Measurements from ENCODE around the gene SH3D21. TPM values are rescaled to one million over a fixed set of nuclear protein-coding genes. Genes with fewer than 3 reads are reported as not detected.

Gene SH3D21
- total RNA-seq, 1 experiment from 2014 or later, result 18.3 TPM

DNA sequence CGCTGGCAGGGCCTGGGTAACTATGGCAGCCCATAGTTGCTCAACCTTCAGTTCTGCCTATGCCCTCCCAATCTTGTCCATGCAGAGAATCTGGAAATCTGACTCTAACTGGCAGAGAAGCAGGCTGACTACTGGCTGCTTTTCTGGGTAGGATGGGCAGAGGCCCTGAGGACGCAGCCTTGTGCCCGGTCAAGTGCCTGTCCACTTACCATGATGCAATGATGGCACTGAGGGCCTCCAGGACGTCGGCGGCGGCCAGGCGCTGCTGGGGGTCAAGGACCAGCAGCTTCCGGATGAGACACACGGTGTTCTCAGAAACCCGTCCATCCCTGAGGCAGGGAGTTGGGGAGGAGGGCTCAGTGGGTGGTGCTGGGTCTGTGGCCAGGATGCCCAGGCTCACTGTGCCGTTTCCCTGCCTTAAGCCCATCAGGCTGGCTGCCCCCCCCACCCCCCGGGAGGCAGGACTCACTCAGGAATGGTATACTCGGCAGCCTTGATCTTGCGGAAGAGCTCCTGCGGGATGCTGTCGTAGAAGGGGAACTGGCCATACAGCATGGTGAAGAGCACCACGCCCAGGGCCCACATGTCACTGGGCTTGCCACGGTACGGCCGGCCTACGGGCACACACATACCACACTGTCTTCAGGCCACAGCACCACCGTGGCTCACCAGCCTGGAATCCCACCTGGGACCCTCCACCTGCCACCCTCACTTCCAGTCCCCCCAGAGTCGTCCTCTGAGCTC lies 37.7 kb downstream of the SH3D21 start:
- H3K23me2 ChIP-seq (ENCODE audit: insufficient read length, low read depth, low read length, poor library complexity, severe bottlenecking), result no peaks in the 10 kb centered on the region
- H3K4me3 Mint-ChIP-seq, result no peak overlapping the region
- H3K9ac ChIP-seq (ENCODE audit: extremely low read depth, insufficient read length, low read length), result no peak overlapping the region
- H4K20me1 ChIP-seq (ENCODE audit: control insufficient read depth, insufficient read depth, insufficient read length), result no peaks in the 10 kb centered on the region
- DNase-seq, result no peak
- H3K4me2 ChIP-seq (ENCODE audit: insufficient read depth, insufficient read length, low read length), result no peak overlapping the region
- no peak overlapping the region for H3K27ac ChIP-seq (ENCODE audit: insufficient read length, low read depth, low read length)
- no peak overlapping the region for H3K23ac ChIP-seq (ENCODE audit: insufficient read length, low read depth, low read length)
- no peaks in the 10 kb centered on the region for H3K27me3 Mint-ChIP-seq (ENCODE audit: low read depth)
- no peak overlapping the region for H2AFZ ChIP-seq (ENCODE audit: low read length)
- no CpG with 5 or more reads among the region's 24 CpGs for WGBS (ENCODE audit: extremely low coverage, insufficient read length, low lambda C conversion rate)
- peaks cover 11 to 38% (median 29%) of the 10 kb centered on the region in 3 experiments; a peak in 6 of 7 replicates for H3K36me3 Mint-ChIP-seq (ENCODE audit: insufficient read depth in 1 of 3, low read depth in 3 of 3)
- no peaks in the 10 kb centered on the region for H3K79me2 ChIP-seq (ENCODE audit: insufficient read depth, low read length)
- H3K9me3 Mint-ChIP-seq, result no peaks in the 10 kb centered on the region
- no peak overlapping the region for H3T11ph ChIP-seq (ENCODE audit: low read length)
- no peak for TF ChIP-seq CTCF (conservative IDR thresholded peaks at IDR 0.05)
- no peaks in the 10 kb centered on the region for H3K27me3 ChIP-seq (ENCODE audit: insufficient read depth, low read length)
- H3K56ac ChIP-seq (ENCODE audit: insufficient read length, low read depth, low read length), result no peak overlapping the region
- no peaks in the 10 kb centered on the region for H3K4me1 ChIP-seq (ENCODE audit: insufficient read depth, low read length)
- no peak overlapping the region for H3K18ac ChIP-seq (ENCODE audit: insufficient read length, low read depth, low read length)
- H2BK20ac ChIP-seq (ENCODE audit: low read depth, low read length, poor library complexity, severe bottlenecking), result no peak overlapping the region
- no peak overlapping the region for H4K5ac ChIP-seq (ENCODE audit: insufficient read length, low read depth, low read length)
- no peak overlapping the region for H2BK12ac ChIP-seq (ENCODE audit: insufficient read length, low read depth, low read length)
- H2BK15ac ChIP-seq (ENCODE audit: low read depth, low read length), result no peak overlapping the region
- no peak overlapping the region for H3K4ac ChIP-seq (ENCODE audit: low read depth, low read length)
- H3K14ac ChIP-seq (ENCODE audit: insufficient read depth, low read length), result no peak overlapping the region
- no peak overlapping the region for H2AK5ac ChIP-seq (ENCODE audit: insufficient read length, low read length)
- no peak overlapping the region for H4K91ac ChIP-seq (ENCODE audit: insufficient read length, low read depth, low read length)
- H3K4me1 Mint-ChIP-seq, result no peaks in the 10 kb centered on the region
- H4K8ac ChIP-seq (replicated peaks; ENCODE audit: insufficient read length, low read depth, low read length), result no peak overlapping the region
- no peak overlapping the region for H2BK5ac ChIP-seq (ENCODE audit: insufficient read length, low read length)
- H2BK120ac ChIP-seq (ENCODE audit: low read depth, low read length, poor library complexity, severe bottlenecking), result no peak overlapping the region
- no peaks in the 10 kb centered on the region for H3K9me3 ChIP-seq (ENCODE audit: control insufficient read depth, low read depth, low read length)
- H3K79me1 ChIP-seq (ENCODE audit: insufficient read depth, low read depth, low read length, poor library complexity, severe bottlenecking), result no peaks in the 10 kb centered on the region
- H3K27ac Mint-ChIP-seq, result no peak overlapping the region; a peak in 1 of 7 replicates

Measured in H9 (cell line).